22Rv1 (cell line): Measurements from ENCODE around the gene PHOX2B.
"Not testable (repeated sequence)": the region's sequence is repeated elsewhere in the genome, so short reads cannot be mapped to it uniquely, and the experiment has no call there.

Experiments used
- H3K27ac ChIP-seq: fragments of 450-650 bp; 2 replicates; pipeline ENCODE4 v1.5.1; 2017
- CTCF ChIP-seq: fragments of 450-650 bp; IDR thresholded peaks from 2 replicates; pipeline ENCODE4 v1.5.1; 2017; ENCODE audit warnings: mild to moderate bottlenecking
- ZFX ChIP-seq: fragments of 450-650 bp; IDR thresholded peaks from 2 replicates; pipeline ENCODE4 v1.6.1; 2017; ENCODE audit warnings: antibody characterized with exemption, borderline replicate concordance

PHOX2B gene

GRCh38 chr4:41741354-41741753, 7.2 kb downstream of the PHOX2B start:
- H3K27ac ChIP-seq = no peak overlapping the region
- TF ChIP-seq CTCF = no peak
- TF ChIP-seq ZFX = no peak

GRCh38 chr4:41737491-41737890, 11.0 kb downstream of the PHOX2B start:
- H3K27ac ChIP-seq = not testable (repeated sequence)

- no peak overlapping the region for H3K27ac ChIP-seq
- no peak for TF ChIP-seq ZFX
- no peak for TF ChIP-seq CTCF
These were observed 14.2 kb downstream of the PHOX2B start for GRCh38 chr4:41734371-41734770.

GRCh38 chr4:41731569-41732126, 16.9 kb downstream of the PHOX2B start:
- TF ChIP-seq CTCF = no peak
- TF ChIP-seq ZFX = no peak

GRCh38 chr4:41728573-41728913, 20.0 kb downstream of the PHOX2B start:
- no peak for TF ChIP-seq ZFX
- H3K27ac ChIP-seq = no peak overlapping the region

More at GRCh38 chr4:41731569-41732126, 16.9 kb downstream of the PHOX2B start:
- H3K27ac ChIP-seq = no peak overlapping the region

GRCh38 chr4:41727861-41728572, 20.5 kb downstream of the PHOX2B start:
- no peak overlapping the region for H3K27ac ChIP-seq
- TF ChIP-seq CTCF (no peak), ZFX (no peak)

GRCh38 chr4:41725254-41725653, 23.3 kb downstream of the PHOX2B start:
- TF ChIP-seq CTCF (peak; percentile 45), ZFX (no peak)
- no peak overlapping the region for H3K27ac ChIP-seq

GRCh38 chr4:41723286-41723685, 25.2 kb downstream of the PHOX2B start:
- no peak overlapping the region for H3K27ac ChIP-seq
- TF ChIP-seq ZFX = no peak
- TF ChIP-seq CTCF = no peak
